GM21526 (cell line): ENCODE measurements around the gene PLEKHD1.
"Not testable (repeated sequence)": the region's sequence is repeated elsewhere in the genome, so short reads cannot be mapped to it uniquely, and the experiment has no call there.

Source experiments
- ATAC-seq: cut with Tn5 transposase; IDR thresholded peaks from one replicate; pipeline ENCODE4 v1.9.1; 2021; ENCODE audit warnings: moderate library complexity; ENCODE audit not compliant: unreplicated experiment, low FRiP score

The PLEKHD1 gene

DNA sequence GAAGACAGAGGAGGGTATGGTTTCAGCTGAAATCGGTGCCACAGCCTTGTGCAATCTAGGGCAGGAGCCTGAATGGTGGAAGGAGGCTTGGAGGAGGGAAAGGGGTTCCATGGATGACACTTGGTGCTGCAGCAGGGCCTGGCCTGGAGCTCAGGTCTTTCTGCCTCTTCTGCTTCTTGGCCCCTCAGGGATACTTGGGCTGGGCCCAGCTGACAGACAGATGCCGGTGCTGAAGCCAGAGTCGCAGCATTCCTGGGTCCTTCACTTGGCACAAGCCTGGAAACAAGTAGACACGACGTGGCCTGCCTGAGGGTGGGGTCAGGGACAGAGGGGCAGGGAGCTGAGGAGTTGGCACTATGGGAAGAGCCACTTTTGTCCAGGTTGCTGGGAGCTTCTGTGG lies 4.4 kb upstream of the PLEKHD1 start:
- ATAC-seq = no peak

DNA sequence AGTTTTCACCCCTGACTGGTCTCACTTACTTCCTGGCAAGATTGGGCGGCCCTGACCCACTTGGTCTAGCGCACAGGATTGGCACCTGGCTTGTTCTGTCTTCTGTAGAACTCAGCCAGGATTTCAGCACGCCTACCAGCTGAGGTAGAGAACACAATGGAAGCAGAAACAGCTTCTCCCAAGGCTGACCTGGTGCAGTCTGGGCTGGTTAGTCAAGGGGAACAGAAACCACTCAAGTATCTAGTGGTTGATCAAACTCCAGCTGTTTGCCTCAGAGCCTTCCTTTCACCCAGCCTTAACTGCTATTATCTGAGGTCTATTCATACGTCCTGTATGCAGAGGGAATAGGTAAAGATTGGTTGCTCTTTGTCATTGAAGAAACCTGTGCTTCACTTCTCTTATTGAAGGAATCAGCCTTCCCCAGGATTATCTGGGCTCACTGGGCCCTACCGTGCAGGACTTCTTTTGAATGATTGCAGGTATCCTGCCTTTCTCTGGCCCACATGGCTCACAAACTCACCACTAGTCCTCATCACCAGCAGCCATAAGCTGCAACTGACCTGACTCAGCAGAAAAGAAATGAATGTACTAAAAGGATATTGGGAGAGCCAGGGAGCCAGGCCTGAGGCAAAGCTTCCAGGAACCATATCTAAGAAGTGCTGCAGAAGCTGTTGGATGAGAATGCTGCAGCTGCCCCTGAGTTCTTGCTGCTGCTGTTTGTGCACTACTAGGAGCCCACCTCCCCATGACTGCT lies 2.5 kb upstream of the PLEKHD1 start:
- peak; percentile 86 for ATAC-seq

DNA sequence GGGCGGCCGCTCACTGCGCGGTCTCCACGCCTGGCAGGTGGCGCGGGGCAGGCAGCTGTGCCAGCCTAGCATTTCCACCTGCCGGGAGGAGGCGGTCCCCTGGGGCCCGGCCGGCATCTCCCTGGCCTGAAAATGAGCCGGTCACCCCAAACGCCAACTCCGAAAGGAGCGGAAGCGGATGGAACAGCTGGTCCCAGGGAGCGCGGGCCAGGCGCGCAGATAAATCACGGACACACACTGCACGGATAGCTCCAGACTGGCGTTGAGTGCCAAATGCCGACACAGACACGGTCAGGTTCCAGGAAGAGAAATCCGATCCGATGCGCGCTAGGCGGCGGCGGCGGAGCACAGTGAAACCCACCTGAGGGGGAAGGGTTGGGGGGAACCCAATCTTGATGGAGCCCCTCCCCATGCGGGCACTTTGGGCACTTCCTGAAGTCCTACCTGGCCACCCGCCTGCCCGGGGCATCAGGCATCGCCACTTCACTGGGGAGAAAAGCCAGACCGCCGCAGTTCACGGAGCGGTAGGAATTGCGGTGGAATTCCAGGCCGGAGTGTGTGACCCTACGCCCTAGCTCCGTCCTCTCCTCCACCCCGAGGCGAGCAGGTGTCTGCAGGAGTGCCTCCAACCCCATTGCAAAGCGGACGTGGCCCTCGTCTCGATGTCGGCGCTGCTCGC lies 624 bp upstream of the PLEKHD1 start:
- no peak for ATAC-seq

DNA sequence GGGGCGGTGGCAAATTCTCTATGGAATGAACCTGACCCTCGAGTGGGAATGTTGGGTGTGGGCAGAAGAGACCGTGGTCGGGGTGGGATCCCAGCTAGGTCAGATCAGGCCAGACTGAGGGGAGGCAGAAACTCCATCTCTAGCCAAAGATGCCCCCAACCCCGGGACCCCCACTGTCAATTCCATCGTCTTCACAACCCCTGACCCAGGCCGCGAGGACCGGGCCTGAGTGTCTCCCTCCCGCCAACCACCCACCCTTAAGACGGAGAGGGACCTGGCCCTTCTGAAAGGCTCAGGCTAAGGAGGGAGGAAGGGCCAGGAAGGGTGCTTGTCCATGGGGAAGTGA lies 760 bp downstream of the PLEKHD1 start:
- ATAC-seq = no peak

DNA sequence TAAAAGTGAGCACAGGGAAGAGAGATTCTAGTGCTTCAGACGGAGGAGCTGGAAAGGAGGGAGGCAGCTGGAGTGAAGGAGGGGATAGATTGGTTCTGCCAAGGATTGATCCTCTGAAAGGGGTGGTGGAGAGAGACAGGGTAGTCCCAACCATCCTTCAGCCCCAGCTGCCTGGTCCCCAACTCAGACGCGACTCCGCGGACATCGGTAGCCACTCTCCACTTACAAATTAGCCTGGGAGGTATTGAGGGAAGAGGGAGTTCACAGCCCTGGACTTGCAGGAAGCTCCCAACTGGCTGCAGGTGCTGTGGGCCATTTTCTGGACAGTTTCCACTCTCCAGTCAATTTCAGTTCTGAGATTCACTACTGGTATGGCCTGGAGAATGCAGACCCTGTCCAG lies 1.2 kb downstream of the PLEKHD1 start:
- no peak for ATAC-seq

DNA sequence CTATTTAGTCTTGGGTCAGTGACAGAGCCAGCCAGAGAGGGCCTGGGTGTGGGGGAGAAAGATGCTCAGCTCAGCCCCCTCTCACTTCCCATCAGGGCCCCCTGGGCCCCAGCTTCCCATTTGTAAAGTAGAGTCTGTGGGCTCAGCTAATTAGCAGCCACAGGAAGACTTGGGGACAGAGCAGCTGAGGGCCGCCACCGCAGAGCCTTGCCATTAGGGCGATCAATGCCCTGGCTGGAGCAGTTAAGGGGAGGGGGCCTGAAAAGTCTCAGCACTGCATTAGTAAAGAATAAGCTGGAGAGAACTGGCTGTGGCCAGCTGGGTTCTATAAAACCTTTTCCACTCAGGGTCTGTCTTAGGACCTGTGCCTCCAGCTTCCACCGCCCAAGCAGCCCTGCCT lies 2.7 kb downstream of the PLEKHD1 start:
- no peak for ATAC-seq

DNA sequence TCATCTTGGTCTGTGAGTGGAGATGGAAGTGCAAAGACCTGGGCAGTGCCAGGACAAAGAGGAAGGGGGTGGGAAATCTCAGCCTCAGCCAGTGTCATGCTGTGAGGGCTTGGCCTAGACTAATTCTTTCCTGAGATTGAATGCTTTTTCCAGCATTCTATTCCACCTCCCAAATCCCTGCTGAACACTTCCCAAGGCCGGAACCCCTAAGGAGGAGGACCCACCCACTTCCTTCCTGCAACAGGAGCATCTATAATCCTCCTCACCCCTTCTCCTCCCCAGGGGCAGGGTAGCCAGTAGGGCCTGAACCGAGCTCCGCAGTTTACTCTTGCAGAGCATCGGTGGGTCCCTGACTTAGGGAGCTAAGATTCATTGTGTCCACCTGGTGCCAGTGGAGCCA lies 3.2 kb downstream of the PLEKHD1 start:
- no peak for ATAC-seq

DNA sequence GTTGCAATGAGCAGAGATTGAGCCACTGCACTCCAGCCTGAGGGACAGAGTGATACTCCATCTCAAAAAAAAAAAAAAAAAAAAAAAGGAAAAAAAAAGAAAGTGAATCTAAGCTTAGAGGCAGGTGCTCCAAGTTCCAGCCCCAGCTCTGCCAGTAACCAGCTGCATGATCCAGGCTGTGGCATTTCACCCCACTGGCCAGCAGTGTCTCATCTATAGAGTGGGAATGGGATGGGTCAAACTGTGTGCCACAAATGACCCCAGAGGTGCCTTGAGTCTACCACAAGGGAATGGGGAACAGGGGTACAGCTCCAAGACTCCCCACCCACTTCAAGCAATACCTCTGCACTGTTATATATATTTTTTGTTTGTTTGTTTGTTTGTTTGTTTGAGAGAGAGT lies 5.0 kb downstream of the PLEKHD1 start:
- ATAC-seq = no peak

DNA sequence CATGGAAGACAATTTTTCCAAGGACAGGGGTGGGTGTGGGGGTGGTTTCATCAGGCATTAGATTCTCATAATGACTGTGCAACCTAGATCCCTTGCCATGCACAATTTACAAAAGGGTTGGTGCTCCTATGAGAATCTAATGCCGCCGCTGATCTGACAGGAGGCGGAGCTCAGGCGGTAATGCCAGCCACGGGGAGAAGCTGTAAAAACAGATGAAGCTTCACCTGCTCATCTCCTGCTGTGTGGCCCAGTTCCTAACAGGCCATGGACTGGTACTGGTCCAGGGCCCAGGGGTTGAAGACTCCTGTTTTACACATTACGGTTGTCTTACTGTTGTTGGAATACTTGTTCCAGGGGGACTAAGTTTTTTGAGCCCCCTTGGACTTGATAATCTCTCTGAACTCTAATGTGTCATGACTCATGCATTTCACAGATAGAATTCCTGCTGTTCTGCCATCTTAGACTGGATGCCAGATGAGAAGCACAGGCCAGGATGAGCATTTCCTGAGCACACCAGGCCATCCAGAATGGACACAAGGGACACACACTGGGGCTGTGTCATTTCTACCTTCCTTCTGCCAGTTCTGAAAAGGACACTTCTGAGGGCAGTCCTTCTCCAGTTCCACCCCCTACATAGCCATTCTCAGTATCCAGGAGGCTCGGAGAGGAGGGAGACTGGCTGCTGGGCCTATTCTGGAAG lies 5.8 kb downstream of the PLEKHD1 start:
- no peak for ATAC-seq

DNA sequence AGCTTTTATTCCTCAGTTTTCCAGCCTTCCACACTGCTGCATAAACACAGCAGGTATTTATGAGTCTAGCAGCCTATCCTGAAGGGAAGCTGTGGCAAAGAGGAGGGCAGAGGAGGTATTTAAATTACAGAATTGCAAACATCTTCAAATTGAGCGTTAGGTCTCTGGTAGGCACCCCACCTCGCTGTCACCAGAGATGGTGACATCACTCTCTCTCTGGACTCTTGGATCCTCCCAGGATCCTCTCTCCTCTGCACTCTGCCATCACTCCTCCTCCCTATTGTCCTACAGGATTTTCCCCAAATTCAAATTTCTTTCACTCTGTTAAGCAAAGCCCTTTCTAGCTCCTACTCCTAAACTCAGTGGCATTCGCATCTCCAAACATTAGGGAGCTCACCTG lies 6.7 kb downstream of the PLEKHD1 start:
- no peak for ATAC-seq

DNA sequence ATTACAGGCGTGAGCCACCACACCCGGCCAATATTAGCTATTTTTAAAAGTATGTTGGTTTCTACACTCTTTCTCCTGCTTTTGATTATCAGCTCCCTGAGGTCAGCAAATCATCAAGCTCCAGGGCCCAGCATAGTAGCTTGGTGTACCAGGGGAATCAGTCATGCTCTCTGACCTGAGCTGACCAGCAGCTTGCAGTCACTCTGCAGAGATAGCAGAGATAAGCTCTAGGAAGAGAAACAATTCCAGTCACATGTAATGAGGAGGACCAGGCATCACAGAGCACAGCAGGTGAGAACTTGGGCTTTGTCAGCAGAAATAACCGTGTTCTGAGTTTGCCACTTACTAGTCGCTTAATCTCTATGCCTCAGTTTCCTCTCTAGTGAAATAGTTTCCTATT lies 8.5 kb downstream of the PLEKHD1 start:
- no peak for ATAC-seq

DNA sequence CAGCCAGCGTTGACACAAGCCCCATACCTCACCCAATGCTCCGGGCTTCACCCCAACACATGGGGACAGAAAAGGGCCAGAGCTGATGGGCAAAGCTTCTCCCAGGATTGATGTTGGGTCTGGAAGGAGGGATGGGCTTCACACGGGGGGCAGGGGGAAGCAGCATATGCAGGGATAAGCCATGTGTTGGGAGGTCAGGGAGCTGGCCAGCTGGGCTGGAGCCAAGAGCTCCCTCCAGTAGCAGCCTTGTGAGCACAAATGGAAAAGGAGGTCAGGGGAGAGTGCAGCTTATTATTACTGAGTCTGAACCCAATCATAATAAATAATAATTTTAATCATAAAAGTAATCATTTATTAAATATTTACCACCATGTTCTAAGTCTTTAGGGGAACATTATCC lies 9.3 kb downstream of the PLEKHD1 start:
- no peak for ATAC-seq

DNA sequence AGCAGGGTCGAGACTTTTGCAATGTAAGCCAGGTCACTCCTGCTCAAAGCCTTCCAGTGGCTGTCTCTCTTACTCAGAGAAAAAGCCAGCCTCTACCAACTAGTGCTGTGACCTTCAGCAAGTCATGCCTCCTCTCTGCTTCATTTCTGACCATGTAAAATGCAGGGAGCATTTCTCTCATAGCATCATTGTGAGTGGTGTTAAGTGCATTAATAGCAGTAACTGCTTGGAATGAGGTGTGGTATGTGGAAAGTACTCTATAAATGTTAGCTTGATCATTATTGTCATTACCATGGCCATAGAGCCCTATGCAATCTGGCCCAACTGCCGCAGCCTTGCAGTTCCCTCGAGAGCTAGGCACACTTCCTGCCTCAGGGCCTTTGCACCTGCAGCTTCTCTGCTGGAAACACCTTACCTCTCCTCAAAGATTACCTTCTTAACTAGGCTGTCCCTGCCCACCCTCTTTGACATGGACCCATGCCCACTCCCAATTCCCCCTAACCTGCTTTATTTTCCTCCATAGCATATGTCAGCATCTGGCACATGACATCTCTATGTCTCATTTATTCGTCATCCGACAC lies 10.9 kb downstream of the PLEKHD1 start:
- no peak for ATAC-seq

DNA sequence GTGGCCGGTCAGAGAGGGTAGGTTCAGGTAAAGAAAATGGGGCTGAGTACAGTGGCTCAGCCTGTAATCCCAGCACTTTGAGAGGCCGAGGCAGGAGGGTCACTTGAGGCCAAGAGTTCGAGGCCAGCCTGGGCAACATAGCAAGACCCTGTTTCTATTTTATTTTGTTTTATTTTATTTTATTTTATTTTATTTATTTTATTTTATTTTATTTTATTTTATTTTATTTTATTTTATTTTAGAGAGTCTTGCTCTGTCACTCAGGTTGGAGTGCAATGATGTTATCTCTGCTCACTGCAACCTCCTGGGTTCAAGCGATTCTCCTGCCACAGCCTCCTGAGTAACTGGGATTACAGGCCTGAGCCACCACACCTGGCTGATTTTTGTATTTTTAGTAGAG lies 13.3 kb downstream of the PLEKHD1 start:
- not testable (repeated sequence) for ATAC-seq

DNA sequence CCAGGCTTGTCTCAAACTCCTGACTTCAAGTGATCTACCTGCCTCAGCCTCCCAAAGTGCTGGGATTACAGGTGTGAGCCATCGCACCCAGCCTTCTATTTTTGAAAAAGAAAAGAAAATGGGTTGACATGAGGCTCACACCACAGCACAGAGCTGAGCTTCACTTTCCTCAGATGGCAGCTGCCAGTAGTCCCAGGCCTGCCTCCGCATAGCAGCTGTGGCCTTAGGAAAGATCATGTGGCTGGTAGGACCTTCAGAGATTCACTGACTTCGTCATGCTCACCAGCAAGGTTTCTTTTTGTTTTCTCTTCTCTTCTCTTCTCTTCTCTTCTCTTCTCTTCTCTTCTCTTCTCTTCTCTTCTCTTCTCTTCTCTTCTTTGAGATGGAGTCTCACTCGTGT lies 13.8 kb downstream of the PLEKHD1 start:
- not testable (repeated sequence) for ATAC-seq

DNA sequence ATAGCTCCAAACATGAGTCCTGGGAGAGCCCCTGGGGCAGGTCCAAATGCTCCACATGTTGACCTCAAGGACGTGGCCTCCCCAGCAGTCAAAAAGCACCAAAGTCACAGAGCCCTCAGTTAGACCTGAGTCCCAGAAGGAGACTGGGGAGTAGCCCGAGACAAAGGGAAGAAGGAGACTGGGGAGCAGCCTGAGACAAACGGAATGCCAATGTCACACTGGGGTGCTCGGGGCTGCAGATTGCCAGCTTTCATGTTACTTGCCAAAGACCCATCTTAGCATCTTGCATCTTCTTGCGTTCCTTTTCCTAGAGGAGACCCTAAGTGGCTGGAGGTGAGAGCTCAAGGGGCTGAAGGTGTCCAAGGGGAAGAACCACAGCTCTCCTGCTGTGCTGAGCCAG lies 14.9 kb downstream of the PLEKHD1 start:
- no peak for ATAC-seq

DNA sequence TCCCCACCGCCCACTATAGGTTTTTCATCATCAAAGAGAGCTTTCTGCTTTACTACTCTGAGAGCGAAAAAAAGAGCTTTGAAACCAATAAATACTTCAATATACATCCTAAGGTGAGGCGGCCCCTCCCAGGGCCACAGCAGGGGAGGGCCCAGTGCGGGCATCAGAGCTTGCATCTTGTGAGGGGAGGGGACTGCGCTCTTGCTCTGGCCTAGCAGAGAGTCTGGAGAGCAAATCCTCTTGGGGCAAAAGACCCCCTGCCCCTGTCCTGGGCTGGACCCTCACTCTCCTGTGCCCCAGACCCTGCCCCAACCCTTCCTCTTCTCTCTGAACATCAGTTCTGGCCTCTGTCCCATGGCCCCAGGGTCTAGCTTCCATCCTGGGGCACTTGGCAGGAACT lies 15.6 kb downstream of the PLEKHD1 start:
- ATAC-seq = no peak

DNA sequence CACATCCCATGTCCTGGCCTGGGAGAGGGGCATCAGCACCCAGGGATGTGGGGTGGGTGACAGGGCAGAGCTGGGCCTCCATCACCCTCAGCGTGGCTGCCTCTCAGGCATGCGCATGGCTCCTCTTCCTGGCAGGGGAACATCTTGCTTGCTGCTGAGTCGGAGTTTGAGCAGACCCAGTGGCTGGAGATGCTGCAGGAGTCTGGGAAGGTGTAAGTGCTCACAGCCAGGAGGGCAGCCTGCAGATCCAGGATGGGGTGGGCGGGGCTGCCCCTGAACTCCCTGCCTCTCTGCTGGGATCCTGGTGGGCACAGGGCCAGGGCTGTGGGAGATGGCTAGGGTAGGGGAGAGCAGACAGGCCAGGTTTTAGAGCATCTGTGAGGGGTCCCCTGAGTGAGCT lies 16.2 kb downstream of the PLEKHD1 start:
- no peak for ATAC-seq

DNA sequence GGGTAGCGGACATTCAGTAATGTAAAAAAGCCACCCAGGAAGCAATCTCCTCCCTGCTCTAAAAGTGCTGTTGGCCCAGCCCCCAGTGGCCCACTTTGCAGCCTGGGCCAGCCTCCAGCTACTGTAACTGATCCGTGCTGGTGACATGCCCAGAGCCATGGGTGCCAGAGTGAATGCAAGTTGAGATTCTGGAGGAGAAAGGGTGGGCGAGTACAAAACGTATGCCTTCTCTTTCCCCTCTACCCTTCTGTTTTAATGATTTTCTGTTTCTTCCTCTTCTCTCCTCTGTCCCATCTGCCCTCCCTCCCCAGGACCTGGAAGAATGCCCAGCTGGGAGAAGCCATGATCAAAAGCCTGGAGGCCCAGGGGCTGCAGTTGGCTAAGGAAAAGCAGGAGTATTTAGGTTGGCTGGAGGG lies 16.9 kb downstream of the PLEKHD1 start:
- no peak for ATAC-seq

DNA sequence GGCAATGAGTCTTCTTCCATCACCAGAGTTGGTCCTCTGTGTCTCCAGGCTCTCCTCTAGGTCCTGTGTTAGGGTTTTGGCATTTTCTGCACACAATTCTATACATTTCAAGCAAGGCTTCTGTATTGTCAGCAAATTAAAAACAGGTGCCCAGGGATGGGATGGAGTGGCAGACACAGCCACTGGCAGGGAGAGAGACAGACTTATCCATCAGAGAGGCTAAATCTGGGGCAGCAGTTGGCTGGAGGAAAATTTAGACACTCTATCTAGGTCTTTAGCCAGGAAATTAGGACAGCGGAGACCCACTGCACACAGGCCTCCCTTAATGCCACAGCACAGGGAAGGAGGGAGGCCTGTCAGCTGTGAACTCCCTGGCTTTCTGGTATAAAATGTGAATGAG lies 20.2 kb downstream of the PLEKHD1 start:
- no peak for ATAC-seq
